H1 (cell line): ENCODE measurements around the gene OR2H1. TPM values are rescaled to one million over a fixed set of nuclear protein-coding genes. Genes with fewer than 3 reads are reported as not detected.

Source experiments
- CTCF ChIA-PET: fragments of 300-600 bp; sonication (Branson Sonifier 250); formaldehyde crosslinking; loops from one replicate; lab custom pipeline; 2021; ENCODE audit not compliant: partially characterized antibody; lab: Charles Lee
- POLR2A ChIA-PET: fragments of 300-600 bp; sonication (Branson Sonifier 250); formaldehyde crosslinking; loops from one replicate; lab custom pipeline; 2021; ENCODE audit warnings: inconsistent platforms; ENCODE audit not compliant: partially characterized antibody; lab: Charles Lee
- DNase-seq, 2 experiments: peaks; one replicate each; pipeline versions ENCODE4 v3.0.0 to v3.0.0-alpha.2; 2010 to 2022; ENCODE audit warnings: low spot score in 2 of 2, low read depth in 1 of 2, mixed read lengths in 1 of 2
- FAIRE-seq: peaks from 2 replicates; lab custom pipeline; 2011; peaks lifted over from hg19 to GRCh38; lab: Jason Lieb, UNC
- H2AFZ ChIP-seq: 2 replicates; pipeline ENCODE4 v1.8.1; 2012; ENCODE audit warnings: low read length, inconsistent platforms
- H2AK5ac ChIP-seq: 2 replicates; pipeline ENCODE4 v1.6.1; 2013; ENCODE audit warnings: low read depth, low read length
- H2BK120ac ChIP-seq: replicated peaks from 2 replicates; pipeline ENCODE3; 2013; ENCODE audit warnings: low read depth, low read length, inconsistent platforms
- H2BK12ac ChIP-seq: 2 replicates; pipeline ENCODE4 v1.6.1; 2013; ENCODE audit warnings: low read depth, low read length
- H2BK15ac ChIP-seq: 2 replicates; pipeline ENCODE4 v1.6.1; 2013; ENCODE audit warnings: low read length
- H2BK20ac ChIP-seq: 2 replicates; pipeline ENCODE4 v1.6.1; 2013; ENCODE audit warnings: low read length
- H2BK5ac ChIP-seq: 2 replicates; pipeline ENCODE4 v1.6.1; 2013; ENCODE audit warnings: low read depth, low read length
- H3K14ac ChIP-seq: 2 replicates; pipeline ENCODE4 v1.6.1; 2013; ENCODE audit warnings: inconsistent platforms; ENCODE audit not compliant: insufficient read length
- H3K18ac ChIP-seq: 2 replicates; pipeline ENCODE4 v1.6.1; 2013; ENCODE audit warnings: low read length; ENCODE audit errors: extremely low read depth
- H3K23ac ChIP-seq: 2 replicates; pipeline ENCODE4 v1.6.1; 2013; ENCODE audit warnings: inconsistent platforms; ENCODE audit not compliant: insufficient read length
- H3K23me2 ChIP-seq: 2 replicates; pipeline ENCODE4 v1.6.1; 2013; ENCODE audit warnings: low read depth, low read length
- H3K27ac ChIP-seq: 2 replicates; pipeline ENCODE4 v1.6.1; 2011; ENCODE audit warnings: low read depth, low read length, inconsistent platforms
- H3K27me3 ChIP-seq, 4 experiments: replicated peaks in 1 of 4; 1 replicate in 1 of 4; 2 replicates in 3 of 4; pipeline versions ENCODE4 v1.6.1 to v1.8.1; 2011 to 2013; ENCODE audit warnings: low read length in 3 of 4, mild to moderate bottlenecking in 3 of 4, inconsistent platforms in 2 of 4, mixed read lengths in 2 of 4, moderate library complexity in 1 of 4; ENCODE audit not compliant: control insufficient read depth in 3 of 4, insufficient read depth in 3 of 4; ENCODE audit errors: extremely low read depth in 1 of 4
- H3K36me3 ChIP-seq, 4 experiments: 2 replicates each; pipeline versions ENCODE4 v1.6.1 to v1.8.1; 2011 to 2013; ENCODE audit warnings: mild to moderate bottlenecking in 4 of 4, low read length in 3 of 4, moderate library complexity in 2 of 4, control low read depth in 1 of 4, inconsistent platforms in 1 of 4; ENCODE audit not compliant: insufficient read depth in 4 of 4, control insufficient read depth in 2 of 4
- H3K4ac ChIP-seq: replicated peaks from 2 replicates; pipeline ENCODE3; 2013; ENCODE audit warnings: low read length, low read depth, mixed read lengths, inconsistent platforms; ENCODE audit not compliant: insufficient read length
- H3K4me1 ChIP-seq, 4 experiments: replicated peaks in 1 of 4; 1 replicate in 1 of 4; 2 replicates in 3 of 4; pipeline versions ENCODE4 v1.6.1 to v1.8.1; 2011 to 2013; ENCODE audit warnings: low read length in 3 of 4, inconsistent platforms in 2 of 4, mixed read lengths in 1 of 4; ENCODE audit not compliant: insufficient read depth in 4 of 4, control insufficient read depth in 3 of 4
- H3K4me2 ChIP-seq, 2 experiments: 2 replicates each; pipeline versions ENCODE4 v1.6.1 to v1.8.1; 2011 to 2013; ENCODE audit warnings: low read depth in 2 of 2, low read length in 2 of 2, control low read depth in 1 of 2, inconsistent platforms in 1 of 2, mild to moderate bottlenecking in 1 of 2; ENCODE audit not compliant: insufficient read depth in 1 of 2
- H3K4me3 ChIP-seq, 4 experiments: fragments of 200-600, 300-600 bp in 1 of 4; sonication (generic), shearing (Covaris generic), sonication (Bioruptor Twin) in 1 of 4; 2 replicates each; pipeline versions ENCODE4 v1.5.1 to v1.8.1; 2011 to 2016; ENCODE audit warnings: low read length in 4 of 4, low read depth in 3 of 4, control low read depth in 2 of 4, inconsistent platforms in 2 of 4, mild to moderate bottlenecking in 2 of 4, mixed read lengths in 1 of 4, moderate library complexity in 1 of 4; ENCODE audit not compliant: insufficient read depth in 2 of 4; ENCODE audit errors: extremely low read depth in 1 of 4
- H3K56ac ChIP-seq: replicated peaks from 2 replicates; pipeline ENCODE3; 2013; ENCODE audit warnings: low read depth, mild to moderate bottlenecking, mixed read lengths, low read length, inconsistent platforms; ENCODE audit not compliant: insufficient read length
- H3K79me1 ChIP-seq: 2 replicates; pipeline ENCODE4 v1.6.1; 2013; ENCODE audit warnings: low read depth, low read length, control low read depth
- H3K79me2 ChIP-seq, 2 experiments: 2 replicates each; pipeline versions ENCODE4 v1.6.1 to v1.8.1; 2012 to 2013; ENCODE audit warnings: low read length in 2 of 2, mild to moderate bottlenecking in 2 of 2, inconsistent platforms in 1 of 2; ENCODE audit not compliant: insufficient read depth in 2 of 2, control insufficient read depth in 1 of 2
- H3K9ac ChIP-seq, 4 experiments: replicated peaks in 1 of 4; 1 replicate in 1 of 4; 2 replicates in 3 of 4; pipeline versions ENCODE4 v1.6.1 to v1.8.1; 2011 to 2013; ENCODE audit warnings: low read depth in 3 of 4, low read length in 3 of 4, control low read depth in 2 of 4, mild to moderate bottlenecking in 2 of 4, moderate library complexity in 2 of 4, inconsistent platforms in 1 of 4; ENCODE audit errors: extremely low read depth in 1 of 4
- H3K9me3 ChIP-seq, 2 experiments: 2 replicates each; pipeline versions ENCODE4 v1.6.1 to v1.8.1; 2012 to 2013; ENCODE audit warnings: mild to moderate bottlenecking in 2 of 2, moderate library complexity in 2 of 2, control low read depth in 1 of 2, inconsistent platforms in 1 of 2, low read depth in 1 of 2, low read length in 1 of 2, mixed read lengths in 1 of 2; ENCODE audit not compliant: insufficient read depth in 2 of 2
- H4K20me1 ChIP-seq, 2 experiments: replicated peaks in 1 of 2; 2 replicates each; pipeline versions ENCODE3 to v1.8.1; 2011 to 2013; ENCODE audit warnings: inconsistent platforms in 2 of 2, low read length in 2 of 2, mild to moderate bottlenecking in 1 of 2; ENCODE audit not compliant: insufficient read depth in 2 of 2, control insufficient read depth in 1 of 2
- H4K5ac ChIP-seq: 2 replicates; pipeline ENCODE4 v1.6.1; 2013; ENCODE audit warnings: low read length, low read depth, mixed read lengths, inconsistent platforms; ENCODE audit not compliant: insufficient read length
- H4K8ac ChIP-seq: 2 replicates; pipeline ENCODE4 v1.8.0; 2013; ENCODE audit warnings: mild to moderate bottlenecking, moderate library complexity, low read length, inconsistent platforms; ENCODE audit not compliant: insufficient read depth; ENCODE audit errors: extremely low read depth
- H4K91ac ChIP-seq: replicated peaks from 2 replicates; pipeline ENCODE3; 2013; ENCODE audit warnings: low read length, mixed read lengths, inconsistent platforms; ENCODE audit not compliant: insufficient read length
- CHD1 ChIP-seq: IDR thresholded peaks from 2 replicates; pipeline ENCODE4 v1.6.1; 2012; ENCODE audit warnings: low read depth, low read length, improper control_type of control experiment
- RAD21 ChIP-seq, 2 experiments: IDR thresholded peaks in 1 of 2; conservative IDR thresholded peaks in 1 of 2; 2 replicates each; pipeline ENCODE4 v1.6.1; 2011; ENCODE audit warnings: low read depth in 2 of 2, low read length in 2 of 2, improper control_type of control experiment in 1 of 2, inconsistent platforms in 1 of 2, mild to moderate bottlenecking in 1 of 2, moderate library complexity in 1 of 2
- TBP ChIP-seq: IDR thresholded peaks from 2 replicates; pipeline ENCODE4 v1.6.1; 2011; ENCODE audit warnings: low read depth, low read length, improper control_type of control experiment
- WGBS, 2 experiments: shearing (Covaris generic) in 1 of 2; methylation state at CpG; one replicate each; pipeline versions ENCODE4 v1.1.6 to v1.1.7; 2013 to 2015; ENCODE audit warnings: low lambda C conversion rate in 2 of 2, mixed read lengths in 2 of 2, inconsistent platforms in 1 of 2, low coverage in 1 of 2, missing lambda C conversion rate in 1 of 2; ENCODE audit not compliant: insufficient replicate concordance in 2 of 2, insufficient coverage in 1 of 2, insufficient read length in 1 of 2; ENCODE audit errors: extremely low coverage in 1 of 2, missing lambda C conversion rate in 1 of 2; 5-methylcytosine and 5-hydroxymethylcytosine counted together
- polyA plus RNA-seq, 7 experiments: library from polyadenylated mRNA; depleted of rRNA in 3 of 7; stranded (reverse) in 5 of 7; unstranded in 2 of 7; fragments of >200 nt in 5 of 7; fragments of 200-250 nt in 2 of 7; gene quantifications; 1 replicate in 5 of 7; 2 replicates in 1 of 7; 4 replicates in 1 of 7; pipeline versions ENCODE4 v1.2.1 to v1.2.3, GENCODE V29; 2011 to 2013; ENCODE audit warnings: missing spikeins in 2 of 7, mixed read lengths in 2 of 7
- total RNA-seq: library from RNA; stranded (reverse); fragmentation: NEBNext Ultra II Directional; extraction: Animal tissue kit (Norgen Biotek cat#: 25700); gene quantifications from 2 replicates; pipeline ENCODE4 v1.2.1, GENCODE V29; 2021

The OR2H1 gene
- total and polyA plus RNA-seq, 2 of the 8 experiments (the other 6 are each of a cell fraction or from before 2014, with no cell fraction given) = not detected

DNA sequence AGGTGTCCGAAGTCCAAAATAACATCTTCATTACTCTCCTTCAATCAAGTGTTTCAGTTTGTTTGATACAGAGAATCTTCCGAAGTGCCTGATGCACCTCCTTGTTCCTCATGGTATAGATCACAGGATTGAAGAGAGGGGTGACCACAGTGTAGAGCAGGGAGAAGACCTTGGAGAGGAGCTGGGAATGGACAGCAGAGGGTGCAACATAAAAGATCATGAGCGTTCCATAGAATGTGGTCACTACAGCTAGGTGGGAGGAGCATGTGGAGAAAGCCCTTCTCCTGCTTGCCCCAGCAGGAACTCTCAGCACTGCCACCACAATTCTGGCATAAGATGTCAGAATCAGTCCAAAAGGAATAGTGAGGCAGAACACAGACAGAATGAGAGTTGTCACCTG is 30.3 kb upstream of the OR2H1 start:
- 82% methylated on average over 3 of the region's 3 CpGs; no CpG with 5 or more reads in 1 of the 2 experiments for WGBS, 2 experiments
- H3K9me3 ChIP-seq = 0 out of 4 replicates have a peak, but pooled peaks cover 0 to 3% of the 10 kb centered on the region in 2 experiments
- no peak overlapping the region for H2AFZ ChIP-seq
- no peak overlapping the region for H2BK15ac ChIP-seq
- TF ChIP-seq RAD21 (IDR thresholded peaks at IDR 0.05 in 1 of 2, conservative IDR thresholded peaks at IDR 0.05 in 1 of 2; ENCODE audit: low read depth in 2 of 2, low read length in 2 of 2) (0 out of 4 replicates have a peak, but pooled peaks of 1 of the 2 experiments have one; percentile 8), TBP (no peak), CHD1 (no peak)
- no peak overlapping the region for H3K4me2 ChIP-seq
- no peaks in the 10 kb centered on the region for H3K4me1 ChIP-seq
- H3K18ac ChIP-seq = no peak overlapping the region
- no peak overlapping the region for H3K27ac ChIP-seq
- H3K23me2 ChIP-seq = no peaks in the 10 kb centered on the region
- no peak overlapping the region for H3K14ac ChIP-seq
- H3K79me1 ChIP-seq = no peaks in the 10 kb centered on the region
- no peaks in the 10 kb centered on the region for H3K79me2 ChIP-seq
- POLR2A ChIA-PET = no interaction called here
- H3K36me3 ChIP-seq = no peaks in the 10 kb centered on the region
- H3K56ac ChIP-seq = no peak overlapping the region
- no peak overlapping the region for H4K5ac ChIP-seq
- FAIRE-seq = no peak
- no peak overlapping the region for H4K91ac ChIP-seq
- H2BK20ac ChIP-seq = no peak overlapping the region
- no peak overlapping the region for H3K4me3 ChIP-seq
- no peak overlapping the region; the same call in 1 of the 2 replicates for H2AK5ac ChIP-seq
- CTCF ChIA-PET = interaction anchor here (1.6 kb wide), 1 partner anchor 9 kb away, joined by 4 read pairs; no protein-coding TSS in a partner anchor
- no peak overlapping the region for H2BK120ac ChIP-seq
- no peaks in the 10 kb centered on the region for H4K20me1 ChIP-seq
- H2BK5ac ChIP-seq = no peak overlapping the region
- no peak overlapping the region for H3K9ac ChIP-seq
- H4K8ac ChIP-seq = no peak overlapping the region
- H3K4ac ChIP-seq = no peak overlapping the region
- no peak overlapping the region; the same call in 1 of the 2 replicates for H2BK12ac ChIP-seq
- DNase-seq = no peak
- no peak overlapping the region for H3K23ac ChIP-seq
- H3K27me3 ChIP-seq = no peaks in the 10 kb centered on the region
